AG04449 (cell line): ENCODE measurements around the gene RACGAP1.

ENCODE experiments used
- CTCF ChIA-PET: fragments of 350-600 bp; formaldehyde crosslinking; extraction: SDS; loops from one replicate; lab custom pipeline; 2021; ENCODE audit warnings: antibody characterized with exemption; lab: Yijun Ruan, JAX
- POLR2A ChIA-PET: fragments of 400-600, 350-600 bp; formaldehyde crosslinking; extraction: SDS; loops from one replicate; lab custom pipeline; 2020; ENCODE audit warnings: antibody characterized with exemption, inconsistent platforms; lab: Yijun Ruan, JAX
- DNase-seq: peaks from one replicate; pipeline ENCODE4 v3.0.0-alpha.2; 2010; ENCODE audit warnings: low read depth, low spot score
- H3K4me3 ChIP-seq: 2 replicates; pipeline ENCODE4 v1.5.1; 2011; ENCODE audit warnings: low read depth, mild to moderate bottlenecking, control low read depth, low read length
- CTCF ChIP-seq: IDR thresholded peaks from one replicate; pipeline ENCODE4 v1.5.1; 2011; ENCODE audit warnings: mild to moderate bottlenecking, moderate library complexity, low read length, control low read depth, inconsistent platforms; ENCODE audit not compliant: insufficient read depth; ENCODE audit errors: missing control alignments

RACGAP1 gene

DNA sequence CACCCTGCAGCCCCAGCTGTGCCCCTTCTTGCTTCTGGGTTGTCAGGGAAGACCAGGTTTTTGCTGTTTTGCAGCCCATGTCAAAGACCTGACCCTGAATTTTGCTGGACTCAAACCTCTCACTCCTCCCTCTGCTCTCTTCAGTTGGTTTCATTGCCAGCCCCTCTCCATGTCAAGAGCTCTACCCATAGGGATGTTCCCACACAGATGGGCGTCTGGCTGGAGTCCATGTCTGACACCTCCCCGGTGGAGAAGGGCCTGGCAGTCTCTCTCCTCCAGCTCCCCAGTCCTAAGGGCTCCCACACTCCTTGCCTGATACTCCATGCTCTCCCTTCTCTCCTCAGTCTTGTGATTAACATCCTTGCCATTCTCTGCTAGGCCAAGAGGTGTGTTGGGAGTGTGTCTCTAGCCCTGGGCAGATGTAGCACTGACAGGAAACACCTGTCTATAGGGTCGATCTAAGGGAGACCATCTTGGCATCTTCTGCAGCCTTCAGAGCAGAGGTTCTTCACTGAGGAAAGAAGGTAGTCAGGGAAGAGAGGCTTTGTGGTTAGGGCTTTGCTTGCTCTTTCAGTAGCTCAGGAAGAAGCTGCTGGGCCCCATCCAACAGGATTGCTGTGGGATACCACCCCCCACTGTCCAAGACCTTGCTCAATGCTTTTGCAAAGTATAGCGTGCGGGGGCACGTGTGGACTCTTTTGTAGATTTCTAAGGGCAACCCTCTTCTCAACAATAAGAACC is 36.8 kb upstream of the RACGAP1 start:
- H3K4me3 ChIP-seq = no peak overlapping the region
- POLR2A ChIA-PET = interaction anchor here (0.6 kb wide), 1 partner anchor 88 kb away, joined by 3 read pairs; no protein-coding TSS in a partner anchor
- CTCF ChIA-PET = interaction anchor here (0.6 to 22.9 kb wide), 10 partner anchors 8 to 284 kb away, joined by 3 to 1042 read pairs (median 6); partner anchors contain the start of genes AQP5 and AQP6
- TF ChIP-seq CTCF = no peak
- no peak for DNase-seq

- CTCF ChIA-PET = interaction anchor here (0.9 to 22.9 kb wide), 6 partner anchors 9 to 115 kb away, joined by 5 to 1042 read pairs (median 25); partner anchors contain the start of genes AQP5 and AQP6
- no peak for DNase-seq
- POLR2A ChIA-PET = no interaction called here
- H3K4me3 ChIP-seq = no peak overlapping the region
- TF ChIP-seq CTCF = no peak
These were observed 35.9 kb upstream of the RACGAP1 start for GRCh38 chr12:50061171-50061570.

DNA sequence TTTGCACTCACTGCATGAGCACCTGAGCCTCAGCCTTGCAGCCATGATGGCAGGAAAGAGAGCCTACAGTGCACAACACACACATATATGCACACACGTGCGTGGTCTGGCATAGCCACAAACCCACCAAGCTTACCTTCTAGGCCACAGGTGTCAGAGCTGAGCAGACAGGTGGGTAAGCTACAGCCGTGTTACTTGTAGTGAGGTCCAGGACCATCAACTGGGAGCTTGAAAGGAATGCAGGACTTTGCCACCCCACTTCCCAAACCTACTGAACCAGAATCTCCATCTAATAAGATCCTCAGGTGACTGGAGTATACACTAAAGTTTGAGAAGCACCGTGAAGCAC is 34.8 kb upstream of the RACGAP1 start:
- ChIA-PET POLR2A (no interaction called here), CTCF (interaction anchor here (0.7 to 22.9 kb wide), 9 partner anchors 7 to 193 kb away, joined by 3 to 1042 read pairs (median 10); partner anchors contain the start of genes AQP5 and AQP6)
- DNase-seq = no peak

GRCh38 chr12:50059440-50060119 is 34.3 kb upstream of the RACGAP1 start:
- TF ChIP-seq CTCF = no peak
- ChIA-PET CTCF (interaction anchor here (0.7 to 22.9 kb wide), 8 partner anchors 8 to 192 kb away, joined by 3 to 1042 read pairs (median 14); partner anchors contain the start of genes AQP5 and AQP6), POLR2A (no interaction called here)
- no peak for DNase-seq
- no peak overlapping the region for H3K4me3 ChIP-seq

More for the DNA sequence above, 34.8 kb upstream of the RACGAP1 start:
- no peak overlapping the region for H3K4me3 ChIP-seq
- no peak for TF ChIP-seq CTCF

- ChIA-PET POLR2A (no interaction called here), CTCF (interaction anchor here (1.0 to 22.9 kb wide), 7 partner anchors 9 to 192 kb away, joined by 5 to 1042 read pairs (median 18); partner anchors contain the start of genes AQP5 and AQP6)
- no peak for DNase-seq
- TF ChIP-seq CTCF = no peak
- H3K4me3 ChIP-seq = peak overlapping the region; percentile 1; the same call in 1 of the 2 replicates
These were observed 33.5 kb upstream of the RACGAP1 start for GRCh38 chr12:50058743-50059312.
